GM13976 (cell line): Measurements from ENCODE around the gene POLK.
"Not testable (repeated sequence)": the region's sequence is repeated elsewhere in the genome, so short reads cannot be mapped to it uniquely, and the experiment has no call there.

Experiments used
- DNase-seq: peaks from one replicate; pipeline ENCODE4 v3.0.0; 2012; ENCODE audit warnings: low spot score
- CTCF ChIP-seq: IDR thresholded peaks from 2 replicates; pipeline ENCODE4 v1.5.1; 2012; ENCODE audit warnings: borderline replicate concordance, mild to moderate bottlenecking; ENCODE audit not compliant: insufficient read depth; ENCODE audit errors: extremely low read depth, missing control alignments, control extremely low read depth
- in situ Hi-C: fragments of 300-500 bp; cut with MboI; formaldehyde crosslinking; loops from one replicate; pipeline ENCODE4 v1.12.0; 2022; ENCODE audit warnings: low sequenced_read_pairs, mixed read lengths, inconsistent platforms; ENCODE audit not compliant: unreplicated experiment

The POLK gene

GRCh38 chr5:75491621-75492020, 20.1 kb upstream of the POLK start:
- in situ Hi-C loops = no loop called here
- no peak for DNase-seq
- TF ChIP-seq CTCF = no peak

GRCh38 chr5:75496026-75496425, 15.7 kb upstream of the POLK start:
- no peak for DNase-seq
- no peak for TF ChIP-seq CTCF
- in situ Hi-C loops = no loop called here

- TF ChIP-seq CTCF = no peak
- in situ Hi-C loops = no loop called here
- no peak for DNase-seq
These were observed 13.4 kb upstream of the POLK start for GRCh38 chr5:75498208-75498777.

- DNase-seq, in situ Hi-C loops: not testable (repeated sequence)
These were observed 12.8 kb upstream of the POLK start for GRCh38 chr5:75498875-75499274.

- in situ Hi-C loops, DNase-seq: not testable (repeated sequence)
These were observed 6.6 kb upstream of the POLK start for GRCh38 chr5:75505112-75505511.

- no peak for TF ChIP-seq CTCF
- in situ Hi-C loops = no loop called here
- DNase-seq = no peak
These were observed 3.9 kb upstream of the POLK start for GRCh38 chr5:75507841-75508240.

- TF ChIP-seq CTCF = no peak
- DNase-seq = no peak
- in situ Hi-C loops = no loop called here
These were observed 2.1 kb upstream of the POLK start for GRCh38 chr5:75509546-75509945.

GRCh38 chr5:75509956-75510355, 1.7 kb upstream of the POLK start:
- DNase-seq = peak; percentile 31
- TF ChIP-seq CTCF = no peak
- in situ Hi-C loops = no loop called here
